Prostate gland (tissue), 2 donors: Measurements from ENCODE around the gene ACYP2.

ENCODE experiments used
- POLR2AphosphoS5 ChIP-seq: sonication (generic); formaldehyde crosslinking; IDR thresholded peaks from one replicate; pipeline ENCODE4 v1.6.1; 2017; ENCODE audit warnings: antibody characterized with exemption
- TF ChIP-seq, protein P1 (sequence below), 4 experiments: fragments of 200-600 bp in 2 of 4; fragments of 450-650 bp in 2 of 4; sonication (generic) in 2 of 4; IDR thresholded peaks; 1 replicate in 3 of 4; 2 replicates in 1 of 4; pipeline ENCODE4 v1.5.1; 2016 to 2019; ENCODE audit warnings: antibody characterized with exemption in 4 of 4, mild to moderate bottlenecking in 2 of 4, moderate library complexity in 2 of 4

GRCh38 chr2:54308782-54309181 lies 193.4 kb downstream of the ACYP2 start:
- TF ChIP-seq, protein P1, sequence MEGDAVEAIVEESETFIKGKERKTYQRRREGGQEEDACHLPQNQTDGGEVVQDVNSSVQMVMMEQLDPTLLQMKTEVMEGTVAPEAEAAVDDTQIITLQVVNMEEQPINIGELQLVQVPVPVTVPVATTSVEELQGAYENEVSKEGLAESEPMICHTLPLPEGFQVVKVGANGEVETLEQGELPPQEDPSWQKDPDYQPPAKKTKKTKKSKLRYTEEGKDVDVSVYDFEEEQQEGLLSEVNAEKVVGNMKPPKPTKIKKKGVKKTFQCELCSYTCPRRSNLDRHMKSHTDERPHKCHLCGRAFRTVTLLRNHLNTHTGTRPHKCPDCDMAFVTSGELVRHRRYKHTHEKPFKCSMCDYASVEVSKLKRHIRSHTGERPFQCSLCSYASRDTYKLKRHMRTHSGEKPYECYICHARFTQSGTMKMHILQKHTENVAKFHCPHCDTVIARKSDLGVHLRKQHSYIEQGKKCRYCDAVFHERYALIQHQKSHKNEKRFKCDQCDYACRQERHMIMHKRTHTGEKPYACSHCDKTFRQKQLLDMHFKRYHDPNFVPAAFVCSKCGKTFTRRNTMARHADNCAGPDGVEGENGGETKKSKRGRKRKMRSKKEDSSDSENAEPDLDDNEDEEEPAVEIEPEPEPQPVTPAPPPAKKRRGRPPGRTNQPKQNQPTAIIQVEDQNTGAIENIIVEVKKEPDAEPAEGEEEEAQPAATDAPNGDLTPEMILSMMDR (IDR thresholded peaks at IDR 0.05), result no peak
- no peak for TF ChIP-seq POLR2AphosphoS5
